Neuron (in vitro differentiated cells): Measurements from ENCODE around the gene PMAIP1.
A peak's percentile ranks its signal among the peaks of the same experiment; 100 is the strongest.
"Not testable (repeated sequence)": the region's sequence is repeated elsewhere in the genome, so short reads cannot be mapped to it uniquely, and the experiment has no call there.

ENCODE experiments used
- H2AFZ ChIP-seq: one replicate; pipeline ENCODE4 v1.6.1; 2013; ENCODE audit warnings: low read depth, mild to moderate bottlenecking, inconsistent platforms, low read length, moderate library complexity
- H3K27me3 ChIP-seq: one replicate; pipeline ENCODE4 v1.6.1; 2013; ENCODE audit warnings: low read length; ENCODE audit not compliant: insufficient read depth
- H3K36me3 ChIP-seq: one replicate; pipeline ENCODE4 v1.6.1; 2013; ENCODE audit warnings: low read length; ENCODE audit not compliant: insufficient read depth
- H3K4me1 ChIP-seq: one replicate; pipeline ENCODE4 v1.6.1; 2013; ENCODE audit warnings: low read length; ENCODE audit not compliant: insufficient read depth
- H3K4me3 ChIP-seq: 2 replicates; pipeline ENCODE4 v1.5.1; 2013; ENCODE audit warnings: mild to moderate bottlenecking, low read length, moderate library complexity
- H3K9me3 ChIP-seq: one replicate; pipeline ENCODE4 v1.6.1; 2013; ENCODE audit warnings: low read length

The PMAIP1 gene

GRCh38 chr18:59899298-59900221 is at the start of gene PMAIP1:
Gene PMAIP1, plus strand, starts transcription at chr18:59899996. Its CDS starts 182 bp downstream, at chr18:59900178.
- peaks cover 14% of the 10 kb centered on the region for H3K4me1 ChIP-seq
- peak within 1 kb of the TSS; percentile 68 for H2AFZ ChIP-seq
- peaks cover 9% of the 10 kb centered on the region for H3K36me3 ChIP-seq
- peaks cover 30% of the 10 kb centered on the region for H3K27me3 ChIP-seq
- peak within 1 kb of the TSS; percentile 67 for H3K4me3 ChIP-seq
- H3K9me3 ChIP-seq: peaks cover 6% of the 10 kb centered on the region

GRCh38 chr18:59851784-59852399 is 47.9 kb upstream of the PMAIP1 start:
- H2AFZ ChIP-seq: no peak overlapping the region
- H3K27me3 ChIP-seq: peaks cover 4% of the 10 kb centered on the region
- no peaks in the 10 kb centered on the region for H3K36me3 ChIP-seq
- H3K4me1 ChIP-seq: no peaks in the 10 kb centered on the region
- no peaks in the 10 kb centered on the region for H3K9me3 ChIP-seq
- no peak overlapping the region for H3K4me3 ChIP-seq

- Histone ChIP-seq H2AFZ (no peak overlapping the region), H3K36me3 (no peaks in the 10 kb centered on the region), H3K4me1 (no peaks in the 10 kb centered on the region), H3K9me3 (no peaks in the 10 kb centered on the region), H3K4me3 (no peak overlapping the region), H3K27me3 (peaks cover 4% of the 10 kb centered on the region)
Measured at GRCh38 chr18:59852548-59852947, 47.2 kb upstream of the PMAIP1 start.

- Histone ChIP-seq H3K4me3 (no peak overlapping the region), H3K27me3 (peaks cover 4% of the 10 kb centered on the region), H3K4me1 (no peaks in the 10 kb centered on the region), H3K36me3 (no peaks in the 10 kb centered on the region), H3K9me3 (no peaks in the 10 kb centered on the region), H2AFZ (no peak overlapping the region)
Measured at GRCh38 chr18:59853380-59853779, 46.4 kb upstream of the PMAIP1 start.

- H3K27me3 ChIP-seq, H3K9me3 ChIP-seq, H3K36me3 ChIP-seq, H3K4me3 ChIP-seq, H3K4me1 ChIP-seq, H2AFZ ChIP-seq: not testable (repeated sequence)
Measured at GRCh38 chr18:59853988-59854387, 45.8 kb upstream of the PMAIP1 start.

DNA sequence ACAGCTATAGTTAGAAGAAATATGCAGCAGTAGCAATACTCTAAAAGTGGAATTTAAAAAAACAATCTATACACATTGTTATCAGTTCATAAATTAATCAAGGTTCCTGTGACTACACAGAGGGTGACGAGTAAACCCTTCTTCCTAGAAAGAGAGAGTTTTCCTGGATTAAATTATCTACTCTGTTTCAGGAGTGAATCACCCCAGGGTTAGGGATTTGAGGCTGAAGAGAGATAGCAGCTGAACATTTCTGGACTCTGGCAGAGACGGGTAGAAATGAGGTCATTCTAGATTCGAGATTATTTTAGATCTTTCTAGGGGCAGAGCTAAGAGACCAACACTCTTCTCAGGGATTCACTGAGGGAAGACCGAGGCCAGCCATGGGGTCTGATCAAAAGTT is 38.8 kb upstream of the PMAIP1 start:
- Histone ChIP-seq H3K4me3 (no peak overlapping the region), H2AFZ (no peak overlapping the region), H3K27me3 (no peaks in the 10 kb centered on the region), H3K36me3 (no peaks in the 10 kb centered on the region), H3K4me1 (no peaks in the 10 kb centered on the region), H3K9me3 (no peaks in the 10 kb centered on the region)

- no peak overlapping the region for H3K4me3 ChIP-seq
Measured at GRCh38 chr18:59861963-59862819, 37.6 kb upstream of the PMAIP1 start.

GRCh38 chr18:59865241-59865986 is 34.4 kb upstream of the PMAIP1 start:
- Histone ChIP-seq H3K4me1 (no peaks in the 10 kb centered on the region), H2AFZ (no peak overlapping the region), H3K27me3 (no peaks in the 10 kb centered on the region), H3K36me3 (no peaks in the 10 kb centered on the region), H3K9me3 (no peaks in the 10 kb centered on the region), H3K4me3 (no peak overlapping the region)

More at GRCh38 chr18:59861963-59862819, 37.6 kb upstream of the PMAIP1 start:
- Histone ChIP-seq H3K4me1 (no peaks in the 10 kb centered on the region), H3K27me3 (no peaks in the 10 kb centered on the region), H3K36me3 (no peaks in the 10 kb centered on the region), H2AFZ (no peak overlapping the region), H3K9me3 (no peaks in the 10 kb centered on the region)

DNA sequence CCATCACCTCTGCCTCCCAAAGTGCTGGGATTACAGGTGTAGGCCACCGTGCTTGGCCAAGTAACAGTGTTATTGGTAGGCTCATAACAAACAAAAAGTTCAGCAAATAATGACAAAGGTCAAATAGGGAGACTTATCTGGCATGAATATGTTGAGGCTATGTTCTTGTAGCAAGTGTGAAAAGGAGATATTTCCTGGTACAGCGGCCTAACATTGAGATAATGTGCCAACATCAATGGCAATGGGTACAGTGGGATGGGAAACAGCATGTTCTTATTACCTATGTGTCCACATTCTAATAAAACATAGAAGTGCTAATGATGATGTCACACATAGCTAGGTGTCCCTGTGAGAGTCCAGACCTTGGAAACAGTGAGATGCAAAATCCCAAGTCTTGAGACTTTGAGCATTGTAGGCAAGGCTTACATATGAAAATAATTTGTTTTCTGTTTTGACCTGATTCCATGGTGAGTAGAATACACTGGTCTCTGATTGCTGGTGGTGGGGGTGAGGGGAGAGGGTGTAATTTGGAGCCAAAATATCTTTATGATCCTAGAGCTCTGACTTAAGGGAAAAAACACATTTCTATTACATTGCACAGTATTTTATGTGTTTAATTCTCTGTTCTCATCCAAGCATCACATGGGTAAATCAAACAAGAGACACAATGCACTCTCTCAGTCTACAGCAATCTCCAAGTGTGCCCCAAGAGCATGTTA is 33.1 kb upstream of the PMAIP1 start:
- no peaks in the 10 kb centered on the region for H3K36me3 ChIP-seq
- no peak overlapping the region for H2AFZ ChIP-seq
- no peaks in the 10 kb centered on the region for H3K27me3 ChIP-seq
- H3K4me1 ChIP-seq: no peaks in the 10 kb centered on the region
- no peak overlapping the region for H3K4me3 ChIP-seq
- no peaks in the 10 kb centered on the region for H3K9me3 ChIP-seq

GRCh38 chr18:59867337-59868104 is 32.3 kb upstream of the PMAIP1 start:
- Histone ChIP-seq H3K36me3 (no peaks in the 10 kb centered on the region), H3K4me3 (no peak overlapping the region), H3K9me3 (no peaks in the 10 kb centered on the region), H2AFZ (no peak overlapping the region), H3K4me1 (no peaks in the 10 kb centered on the region), H3K27me3 (no peaks in the 10 kb centered on the region)

DNA sequence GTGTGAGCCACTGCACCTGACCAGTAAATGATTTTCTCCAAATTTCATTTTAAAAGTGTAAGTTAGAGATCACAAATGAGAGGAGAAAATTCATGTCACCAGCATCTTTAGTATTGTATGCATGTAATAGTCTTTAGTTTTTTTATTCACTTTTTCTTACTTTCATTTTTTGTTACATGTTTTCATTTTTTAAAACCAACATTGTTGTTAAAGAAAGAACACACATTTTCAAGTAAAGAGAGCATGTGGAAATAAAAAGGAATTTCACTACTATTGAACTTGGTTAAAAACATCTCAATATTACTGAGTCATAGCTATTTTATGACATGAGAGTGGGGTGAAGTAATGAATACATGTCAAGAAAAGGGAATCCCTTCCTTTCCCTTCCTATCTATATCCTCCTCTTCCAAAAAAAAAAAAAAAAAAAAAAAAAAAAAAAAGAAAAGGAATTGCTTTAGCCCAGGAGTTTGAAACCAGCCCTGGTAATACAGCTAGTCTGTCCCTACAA is 29.1 kb upstream of the PMAIP1 start:
- H3K36me3 ChIP-seq: no peaks in the 10 kb centered on the region
- H3K4me3 ChIP-seq: no peak overlapping the region
- no peaks in the 10 kb centered on the region for H3K27me3 ChIP-seq
- H2AFZ ChIP-seq: no peak overlapping the region
- no peaks in the 10 kb centered on the region for H3K9me3 ChIP-seq
- H3K4me1 ChIP-seq: no peaks in the 10 kb centered on the region
